GM18502 (cell line): ENCODE data around the gene CIDEA.

Experiments used
- ATAC-seq: cut with Tn5 transposase; IDR thresholded peaks from one replicate; pipeline ENCODE4 v1.9.1; 2021; ENCODE audit warnings: mild to moderate bottlenecking; ENCODE audit not compliant: unreplicated experiment, poor library complexity

The CIDEA gene

GRCh38 chr18:12312976-12313375 lies 58.8 kb downstream of the CIDEA start:
- no peak for ATAC-seq

- ATAC-seq: no peak
These were observed 59.5 kb downstream of the CIDEA start for GRCh38 chr18:12313530-12314245.

- peak; percentile 44 for ATAC-seq
These were observed 60.6 kb downstream of the CIDEA start for GRCh38 chr18:12314591-12315305.

GRCh38 chr18:12315490-12315889 lies 61.3 kb downstream of the CIDEA start:
- ATAC-seq: no peak

- no peak for ATAC-seq
These were observed 61.8 kb downstream of the CIDEA start for GRCh38 chr18:12315911-12316310.

- no peak for ATAC-seq
These were observed 63.6 kb downstream of the CIDEA start for GRCh38 chr18:12317664-12318333.

- ATAC-seq: no peak
These were observed 64.2 kb downstream of the CIDEA start for GRCh38 chr18:12318334-12318697.

GRCh38 chr18:12318857-12319256 lies 64.7 kb downstream of the CIDEA start:
- ATAC-seq: no peak

- peak; percentile 60 for ATAC-seq
These were observed 67.2 kb downstream of the CIDEA start for GRCh38 chr18:12321333-12321732.

GRCh38 chr18:12324991-12325725 lies 71.0 kb downstream of the CIDEA start:
- no peak for ATAC-seq

GRCh38 chr18:12325726-12326245 lies 71.6 kb downstream of the CIDEA start:
- no peak for ATAC-seq

- no peak for ATAC-seq
These were observed 72.7 kb downstream of the CIDEA start for GRCh38 chr18:12326711-12327460.
